Measurements from ENCODE around the gene MTHFR.

Gene MTHFR

GRCh38 chr1:11831945-11832725 is 26.4 kb upstream of the MTHFR start:
- DNase-seq (ENCODE audit: low read depth): no peak
- no peak overlapping the region for H3K4me3 ChIP-seq (ENCODE audit: low read depth, low read length)
- no peak for TF ChIP-seq CTCF (IDR thresholded peaks at IDR 0.05; ENCODE audit: low read depth, low read length, missing control alignments)

GRCh38 chr1:11828511-11828910 is 22.7 kb upstream of the MTHFR start:
- TF ChIP-seq CTCF (IDR thresholded peaks at IDR 0.05; ENCODE audit: low read depth, low read length, missing control alignments): no peak
- no peak for DNase-seq (ENCODE audit: low read depth)
- H3K4me3 ChIP-seq (ENCODE audit: low read depth, low read length): no peak overlapping the region

- DNase-seq (ENCODE audit: low read depth): no peak
- no peak overlapping the region for H3K4me3 ChIP-seq (ENCODE audit: low read depth, low read length)
- no peak for TF ChIP-seq CTCF (IDR thresholded peaks at IDR 0.05; ENCODE audit: low read depth, low read length, missing control alignments)
These were observed 21.2 kb upstream of the MTHFR start for GRCh38 chr1:11826946-11827345.

- no peak for DNase-seq (ENCODE audit: low read depth)
- TF ChIP-seq CTCF (IDR thresholded peaks at IDR 0.05; ENCODE audit: low read depth, low read length, missing control alignments): no peak
- no peak overlapping the region for H3K4me3 ChIP-seq (ENCODE audit: low read depth, low read length)
These were observed 19.4 kb upstream of the MTHFR start for GRCh38 chr1:11825131-11825530.

GRCh38 chr1:11823366-11824137 is 17.8 kb upstream of the MTHFR start:
- no peak for TF ChIP-seq CTCF (IDR thresholded peaks at IDR 0.05; ENCODE audit: low read depth, low read length, missing control alignments)
- no peak for DNase-seq (ENCODE audit: low read depth)

GRCh38 chr1:11822091-11822490 is 16.3 kb upstream of the MTHFR start:
- no peak for DNase-seq (ENCODE audit: low read depth)
- H3K4me3 ChIP-seq (ENCODE audit: low read depth, low read length): no peak overlapping the region
- TF ChIP-seq CTCF (IDR thresholded peaks at IDR 0.05; ENCODE audit: low read depth, low read length, missing control alignments): no peak

More at GRCh38 chr1:11823366-11824137, 17.8 kb upstream of the MTHFR start:
- H3K4me3 ChIP-seq (ENCODE audit: low read depth, low read length): no peak overlapping the region

Measured in GM12864 (cell line).